Neural cell (in vitro differentiated cells): ENCODE results near the gene TYW5. TPM values are rescaled to one million over a fixed set of nuclear protein-coding genes. Genes with fewer than 3 reads are reported as not detected.

Experiments
- H2AFZ ChIP-seq: fragments of 200-600, 300-800 bp; sonication (generic), shearing (Covaris generic); 2 replicates; pipeline ENCODE4 v1.6.0; 2014; ENCODE audit warnings: low read depth, mild to moderate bottlenecking, antibody characterized with exemption, low read length, moderate library complexity
- H3F3A ChIP-seq: fragments of 200-600 bp; shearing (Covaris generic); 2 replicates; pipeline ENCODE4 v1.6.1; 2016; ENCODE audit warnings: mild to moderate bottlenecking, moderate library complexity, mixed read lengths, antibody characterized with exemption, low read length; ENCODE audit not compliant: insufficient read depth, poor library complexity, severe bottlenecking
- H3K27ac ChIP-seq: fragments of 200-600, 300-800 bp; sonication (generic), shearing (Covaris generic); 2 replicates; pipeline ENCODE4 v1.5.1; 2014; ENCODE audit warnings: mild to moderate bottlenecking, low read length, moderate library complexity
- H3K27me3 ChIP-seq: fragments of 300-800, 200-600 bp; sonication (generic), shearing (Covaris generic); 2 replicates; pipeline ENCODE4 v1.6.0; 2014; ENCODE audit warnings: mild to moderate bottlenecking, low read depth, low read length, moderate library complexity; ENCODE audit not compliant: insufficient read depth
- H3K36me3 ChIP-seq: fragments of 300-800, 200-600 bp; sonication (generic), shearing (Covaris generic); 2 replicates; pipeline ENCODE4 v1.5.1; 2014; ENCODE audit warnings: mild to moderate bottlenecking, antibody characterized with exemption, low read length, moderate library complexity; ENCODE audit not compliant: insufficient read depth
- H3K4me2 ChIP-seq: fragments of 300-800, 200-600 bp; sonication (generic), shearing (Covaris generic); 2 replicates; pipeline ENCODE4 v1.6.0; 2014; ENCODE audit warnings: mild to moderate bottlenecking, low read length
- H3K4me3 ChIP-seq: fragments of 300-800, 200-600 bp; sonication (generic), shearing (Covaris generic); 2 replicates; pipeline ENCODE4 v1.5.1; 2014; ENCODE audit warnings: mild to moderate bottlenecking, low read length, moderate library complexity
- H3K79me2 ChIP-seq: fragments of 200-600 bp; shearing (Covaris generic); replicated peaks from 2 replicates; pipeline ENCODE4 v1.6.0; 2014; ENCODE audit warnings: mild to moderate bottlenecking, low read length, moderate library complexity; ENCODE audit not compliant: insufficient read depth
- H3K9ac ChIP-seq: fragments of 300-800, 200-600 bp; sonication (generic), shearing (Covaris generic); 2 replicates; pipeline ENCODE4 v1.6.1; 2016; ENCODE audit warnings: mild to moderate bottlenecking, low read length, mixed read lengths
- H3K9me2 ChIP-seq: fragments of 200-600 bp; shearing (Covaris generic); 2 replicates; pipeline ENCODE4 v1.6.1; 2016; ENCODE audit warnings: mild to moderate bottlenecking, low read length, mixed read lengths; ENCODE audit not compliant: insufficient read depth
- H3K9me3 ChIP-seq: fragments of 200-600, 300-800 bp; sonication (generic), shearing (Covaris generic); 2 replicates; pipeline ENCODE4 v1.6.1; 2016; ENCODE audit warnings: mild to moderate bottlenecking, mixed run types, low read length, moderate library complexity, mixed read lengths
- H4K20me1 ChIP-seq: fragments of 200-600 bp; shearing (Covaris generic); 2 replicates; pipeline ENCODE4 v1.6.1; 2016; ENCODE audit warnings: mild to moderate bottlenecking, mixed run types; ENCODE audit not compliant: insufficient read depth
- CTCF ChIP-seq: fragments of 450-650 bp; IDR thresholded peaks from 2 replicates; pipeline ENCODE4 v1.5.1; 2014; ENCODE audit warnings: antibody characterized with exemption, mild to moderate bottlenecking, moderate library complexity; ENCODE audit not compliant: poor library complexity, severe bottlenecking
- EP300 ChIP-seq: fragments of 450-650 bp; conservative IDR thresholded peaks from 2 replicates; pipeline ENCODE4 v1.6.1; 2014; ENCODE audit warnings: antibody characterized with exemption, mild to moderate bottlenecking, moderate library complexity; ENCODE audit not compliant: poor library complexity, severe bottlenecking
- EZH2 ChIP-seq: fragments of 200-600, 300-800 bp; shearing (Covaris generic), sonication (generic); IDR thresholded peaks from 2 replicates; pipeline ENCODE4 v1.6.1; 2014; ENCODE audit warnings: antibody characterized with exemption, low read length, borderline replicate concordance, mild to moderate bottlenecking; ENCODE audit not compliant: insufficient read depth, poor library complexity, severe bottlenecking
- MXI1 ChIP-seq: fragments of 450-650 bp; conservative IDR thresholded peaks from 2 replicates; pipeline ENCODE4 v1.6.1; 2014; ENCODE audit warnings: antibody characterized with exemption, mild to moderate bottlenecking; ENCODE audit not compliant: poor library complexity, severe bottlenecking
- POLR2AphosphoS5 ChIP-seq: IDR thresholded peaks from 2 replicates; pipeline ENCODE4 v1.6.1; 2012
- RAD21 ChIP-seq: fragments of 450-650 bp; conservative IDR thresholded peaks from 2 replicates; pipeline ENCODE4 v1.6.1; 2014; ENCODE audit warnings: antibody characterized with exemption, mild to moderate bottlenecking, moderate library complexity
- REST ChIP-seq: IDR thresholded peaks from 2 replicates; pipeline ENCODE4 v1.6.1; 2012; ENCODE audit warnings: borderline replicate concordance
- SMC3 ChIP-seq: fragments of 450-650 bp; conservative IDR thresholded peaks from 2 replicates; pipeline ENCODE4 v1.6.1; 2014; ENCODE audit warnings: antibody characterized with exemption, mild to moderate bottlenecking, moderate library complexity; ENCODE audit not compliant: poor library complexity
- TAF1 ChIP-seq: IDR thresholded peaks from 2 replicates; pipeline ENCODE4 v1.6.1; 2012; ENCODE audit warnings: low read depth
- polyA plus RNA-seq: library from polyadenylated mRNA; depleted of rRNA; stranded (reverse); fragments of >200 nt; gene quantifications from 2 replicates; pipeline ENCODE4 v1.2.3, GENCODE V29; 2014

TYW5 gene
- polyA plus RNA-seq, 1 donor from 2014 or later, result 15.2 TPM

DNA sequence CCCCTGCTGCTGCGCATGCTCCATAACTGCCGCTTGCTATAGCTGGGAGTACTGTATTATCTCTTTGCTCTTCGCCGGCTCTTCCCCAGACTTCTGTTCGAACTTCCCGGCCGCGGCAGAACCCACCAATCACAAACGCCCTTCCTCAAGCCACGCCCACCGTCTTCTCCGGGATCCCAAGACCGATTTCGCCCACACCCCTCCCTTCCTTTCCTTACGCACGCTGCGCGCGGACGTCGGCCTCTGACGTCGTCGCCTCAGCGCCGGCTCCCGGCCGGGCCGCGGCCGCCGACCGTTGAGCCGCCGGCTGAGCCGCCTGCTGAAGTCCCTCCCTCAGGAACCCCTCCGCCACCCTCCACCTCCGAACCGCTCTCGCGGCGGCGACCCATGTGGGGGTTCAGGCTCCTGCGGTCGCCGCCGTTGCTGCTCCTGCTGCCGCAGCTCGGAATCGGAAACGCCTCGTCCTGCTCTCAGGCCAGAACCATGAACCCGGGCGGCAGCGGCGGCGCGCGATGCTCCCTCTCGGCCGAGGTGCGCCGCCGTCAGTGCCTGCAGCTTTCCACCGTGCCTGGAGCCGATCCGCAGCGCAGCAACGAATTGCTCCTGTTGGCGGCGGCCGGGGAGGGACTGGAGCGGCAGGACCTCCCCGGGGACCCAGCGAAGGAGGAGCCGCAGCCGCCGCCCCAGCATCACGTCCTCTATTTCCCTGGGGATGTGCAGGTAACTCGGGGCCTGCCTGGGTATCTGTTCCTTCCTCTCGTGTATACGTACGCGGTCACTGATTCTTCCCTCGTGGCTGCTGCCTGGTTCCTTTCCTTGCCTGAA is 44.0 kb downstream of the TYW5 start, which contains the start of gene C2orf69:
Gene C2orf69 (plus strand): TSS at position 242 of the 825 bp plus-strand sequence. CDS start 146 bp downstream, at position 388.
- no peaks in the 10 kb centered on the region for H3F3A ChIP-seq
- no peaks in the 10 kb centered on the region for H3K9me2 ChIP-seq
- no peaks in the 10 kb centered on the region for H3K27me3 ChIP-seq
- H2AFZ ChIP-seq, result peak within 1 kb of the TSS; percentile 99
- no peaks in the 10 kb centered on the region for H4K20me1 ChIP-seq
- TF ChIP-seq REST, result peak; percentile 72
- TF ChIP-seq EZH2, result no peak
- TF ChIP-seq MXI1, result peak; percentile 98
- no peak for TF ChIP-seq RAD21
- TF ChIP-seq POLR2AphosphoS5, result peak; percentile 90
- peak; percentile 90 for TF ChIP-seq TAF1
- peak; percentile 43 for TF ChIP-seq CTCF
- peak; percentile 82 for TF ChIP-seq EP300
- TF ChIP-seq SMC3, result peak; percentile 52
- peak within 1 kb of the TSS; percentile 99 for H3K9ac ChIP-seq
- peak within 1 kb of the TSS; percentile 79 for H3K4me2 ChIP-seq
- peak within 1 kb of the TSS; percentile 100 for H3K4me3 ChIP-seq
- peak within 1 kb of the TSS; percentile 98 for H3K27ac ChIP-seq
- no peaks in the 10 kb centered on the region for H3K36me3 ChIP-seq
- no peaks in the 10 kb centered on the region for H3K9me3 ChIP-seq
- H3K79me2 ChIP-seq, result peaks cover 37% of the 10 kb centered on the region

- Histone ChIP-seq H3F3A (no peaks in the 10 kb centered on the region), H3K9ac (no peak overlapping the region), H3K36me3 (no peaks in the 10 kb centered on the region), H2AFZ (no peak overlapping the region), H3K27ac (no peak overlapping the region), H3K9me2 (no peaks in the 10 kb centered on the region), H3K4me2 (peak overlapping the region; percentile 46), H4K20me1 (no peaks in the 10 kb centered on the region), H3K4me3 (peak overlapping the region; percentile 100), H3K79me2 (peaks cover 30% of the 10 kb centered on the region), H3K9me3 (no peaks in the 10 kb centered on the region), H3K27me3 (no peaks in the 10 kb centered on the region)
- TF ChIP-seq EZH2 (no peak), MXI1 (no peak), EP300 (no peak), TAF1 (no peak), SMC3 (no peak), POLR2AphosphoS5 (no peak), CTCF (no peak), RAD21 (no peak), REST (no peak)
These were observed 44.8 kb downstream of the TYW5 start for GRCh38 chr2:199910338-199911051.
